CD4-positive, alpha-beta T cell treated with Interleukin-2 at 100 ng/mL for 4 hours (primary cell): ENCODE data around the gene SLC22A14.
"Not testable (repeated sequence)": the region's sequence is repeated elsewhere in the genome, so short reads cannot be mapped to it uniquely, and the experiment has no call there.

ENCODE experiments used
- DNase-seq: peaks from one replicate; pipeline ENCODE4 v3.0.0-alpha.2; 2020; ENCODE audit warnings: low spot score

The SLC22A14 gene

GRCh38 chr3:38313695-38314094, 31.6 kb downstream of the SLC22A14 start:
- DNase-seq, result no peak

DNA sequence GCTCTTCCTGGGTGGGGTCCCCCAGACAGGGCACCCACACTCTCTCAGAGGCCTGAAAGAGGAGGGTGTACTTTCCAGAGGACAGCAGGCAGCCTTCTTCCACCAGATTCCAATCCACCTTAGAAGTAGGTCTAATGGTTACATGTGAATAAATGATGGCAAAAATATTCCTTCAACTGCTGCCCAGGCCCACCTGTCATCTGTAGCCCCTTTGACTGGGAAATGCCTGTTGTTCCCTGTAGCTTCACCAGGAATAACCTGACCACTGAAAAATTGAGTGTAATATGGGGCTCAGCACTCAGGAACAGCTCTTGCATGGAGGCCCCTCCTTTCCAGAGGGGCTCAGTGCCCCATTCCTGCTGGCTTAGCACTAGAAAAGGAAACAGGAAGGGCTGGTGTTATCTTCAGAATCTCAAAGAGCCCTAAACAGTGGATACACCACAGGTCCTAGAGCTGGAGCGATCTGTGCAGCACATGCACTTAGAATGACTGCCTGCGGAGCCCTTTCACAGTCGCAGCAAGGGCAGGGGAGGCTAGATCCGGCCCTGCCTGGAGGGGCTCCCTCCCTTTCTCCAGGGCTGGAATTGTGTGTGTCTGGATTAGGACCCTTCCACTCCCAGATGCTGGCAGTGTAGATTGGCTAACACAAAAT, 32.1 kb downstream of the SLC22A14 start:
- DNase-seq, result no peak

DNA sequence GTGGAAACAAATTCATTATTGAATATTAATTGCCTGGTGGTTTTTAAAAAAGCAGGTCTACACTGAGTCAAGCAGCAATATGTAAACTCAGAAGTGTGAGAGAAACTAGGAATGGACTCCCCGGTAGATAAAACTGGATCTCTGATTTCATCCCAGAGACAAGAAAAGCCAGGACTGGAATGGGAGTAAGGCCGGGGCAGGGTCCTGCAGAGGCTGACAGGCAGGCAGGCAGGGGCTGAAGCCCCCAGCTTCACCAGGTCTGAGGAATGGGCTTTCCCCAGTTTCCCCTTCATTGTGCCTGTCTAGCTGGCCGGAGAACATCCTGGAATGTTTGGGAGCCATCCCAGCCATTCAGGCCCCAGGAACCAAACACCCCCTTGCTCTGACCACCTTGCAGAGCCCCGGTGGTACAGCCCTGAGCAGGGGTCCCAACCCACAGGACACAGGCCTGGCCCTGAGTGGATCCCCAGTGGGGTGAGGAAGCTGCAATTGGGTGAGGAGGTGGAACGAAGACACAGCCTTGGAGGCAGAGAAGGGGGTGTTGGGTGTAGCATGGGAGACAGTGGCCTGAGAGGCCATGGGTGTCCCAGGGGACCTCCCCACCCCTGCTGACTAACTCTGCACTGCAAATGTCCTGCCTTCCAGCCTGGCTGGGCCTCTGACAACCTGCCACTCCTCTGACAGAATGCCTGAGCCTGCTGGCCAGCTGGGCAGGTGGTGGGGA, 32.8 kb downstream of the SLC22A14 start:
- DNase-seq, result no peak

GRCh38 chr3:38315488-38316230, 33.6 kb downstream of the SLC22A14 start:
- no peak for DNase-seq

DNA sequence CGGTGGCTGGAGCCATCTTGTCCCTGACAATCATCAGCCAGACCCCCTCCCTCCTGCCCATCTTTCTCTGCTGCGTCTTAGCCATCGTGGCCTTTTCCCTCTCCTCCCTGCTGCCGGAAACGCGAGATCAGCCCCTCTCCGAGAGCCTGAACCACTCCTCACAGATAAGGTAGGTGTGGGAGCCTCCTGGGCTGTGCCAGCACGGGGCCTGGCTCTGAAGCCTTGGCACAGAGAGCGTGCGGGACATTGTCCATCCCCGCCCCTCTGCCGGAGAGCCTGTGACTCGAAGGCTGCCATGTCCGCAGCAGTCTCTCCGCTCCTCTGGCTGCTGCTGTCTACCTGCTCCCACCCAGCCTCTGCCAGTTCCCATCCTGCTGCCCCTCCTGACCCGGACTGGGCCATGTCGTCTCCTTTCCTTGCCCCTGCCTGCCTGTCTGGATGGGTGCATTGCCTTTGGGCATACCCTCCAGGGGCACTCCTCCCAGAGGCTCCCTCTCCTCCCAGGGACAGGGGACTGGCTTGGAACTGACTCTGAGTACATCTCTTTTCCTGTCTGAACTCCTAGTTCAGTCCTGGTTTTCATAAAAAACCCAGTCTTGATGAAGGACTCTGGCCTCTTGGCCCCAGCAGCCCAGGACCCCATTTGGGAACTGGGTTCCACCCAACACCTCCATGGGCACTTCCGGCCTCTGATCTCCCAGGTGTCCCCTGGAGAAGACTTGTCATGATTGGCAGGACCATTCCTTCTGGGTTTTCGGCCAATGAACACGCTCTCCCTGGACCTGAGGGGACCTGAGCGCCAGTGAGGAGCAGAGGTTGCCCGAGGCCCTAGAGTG, 34.5 kb downstream of the SLC22A14 start:
- DNase-seq, result no peak

GRCh38 chr3:38317192-38317759, 35.2 kb downstream of the SLC22A14 start:
- no peak for DNase-seq

GRCh38 chr3:38318766-38319671, 36.9 kb downstream of the SLC22A14 start:
- DNase-seq, result no peak

GRCh38 chr3:38320638-38321037, 38.5 kb downstream of the SLC22A14 start:
- DNase-seq, result not testable (repeated sequence)

DNA sequence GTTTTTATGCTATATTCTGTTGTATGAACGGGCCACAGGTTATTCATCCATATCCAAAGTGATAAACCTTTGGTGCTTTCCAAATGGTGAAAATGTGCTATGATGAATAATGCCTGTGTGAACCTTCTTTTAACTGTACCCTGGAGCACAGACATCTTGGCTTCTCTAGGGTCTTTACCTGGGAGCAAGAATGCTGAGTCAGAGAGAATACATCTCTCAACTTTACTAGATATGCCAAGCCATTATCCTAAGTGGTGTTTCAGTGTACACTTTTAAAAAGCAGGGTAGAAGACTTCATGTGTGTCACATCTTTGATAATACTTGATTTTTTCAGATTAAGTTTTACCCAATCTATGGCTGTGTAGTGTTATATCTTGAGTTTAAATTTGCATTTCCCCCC, 41.0 kb downstream of the SLC22A14 start:
- DNase-seq, result no peak

DNA sequence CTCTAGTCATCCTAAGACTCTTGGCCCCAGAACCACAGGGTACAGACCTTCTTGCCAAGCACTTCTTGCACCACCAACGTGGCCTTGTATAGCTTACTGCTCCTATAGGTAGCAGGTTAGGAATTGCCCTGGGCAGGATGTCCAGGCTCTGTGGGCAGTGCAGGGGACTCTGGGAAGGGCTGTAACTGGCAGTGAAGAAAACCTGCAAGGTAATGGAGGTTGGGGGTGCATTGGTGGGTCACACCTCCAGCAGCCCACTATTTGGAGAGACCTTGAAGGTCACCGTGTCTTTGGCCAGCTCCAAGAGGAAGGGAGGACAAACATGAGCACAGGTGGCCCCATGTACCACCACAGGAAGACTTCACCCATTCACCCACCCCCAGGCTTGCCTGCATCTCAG, 43.2 kb downstream of the SLC22A14 start:
- DNase-seq, result no peak

GRCh38 chr3:38327335-38328009, 45.4 kb downstream of the SLC22A14 start:
- DNase-seq, result no peak

GRCh38 chr3:38331257-38332022, 49.3 kb downstream of the SLC22A14 start:
- no peak for DNase-seq

DNA sequence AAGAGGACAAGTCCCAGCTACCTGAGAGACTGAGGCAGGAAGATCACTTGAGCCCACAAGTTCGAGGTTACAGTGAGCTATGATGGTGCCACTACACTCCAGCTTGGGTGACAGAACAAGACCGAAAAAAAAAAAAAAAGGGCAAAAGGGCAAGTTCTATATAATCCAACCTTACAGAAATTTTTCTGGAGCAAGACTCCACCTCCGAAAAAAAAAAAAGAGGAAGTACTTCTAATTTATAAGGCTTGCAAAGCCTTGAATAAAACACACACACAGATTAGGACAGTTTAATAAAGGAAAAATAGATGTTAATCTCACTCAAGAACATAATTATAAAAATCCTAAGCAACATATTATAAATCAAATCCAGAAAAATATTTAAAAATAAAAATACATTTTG, 50.1 kb downstream of the SLC22A14 start:
- no peak for DNase-seq

DNA sequence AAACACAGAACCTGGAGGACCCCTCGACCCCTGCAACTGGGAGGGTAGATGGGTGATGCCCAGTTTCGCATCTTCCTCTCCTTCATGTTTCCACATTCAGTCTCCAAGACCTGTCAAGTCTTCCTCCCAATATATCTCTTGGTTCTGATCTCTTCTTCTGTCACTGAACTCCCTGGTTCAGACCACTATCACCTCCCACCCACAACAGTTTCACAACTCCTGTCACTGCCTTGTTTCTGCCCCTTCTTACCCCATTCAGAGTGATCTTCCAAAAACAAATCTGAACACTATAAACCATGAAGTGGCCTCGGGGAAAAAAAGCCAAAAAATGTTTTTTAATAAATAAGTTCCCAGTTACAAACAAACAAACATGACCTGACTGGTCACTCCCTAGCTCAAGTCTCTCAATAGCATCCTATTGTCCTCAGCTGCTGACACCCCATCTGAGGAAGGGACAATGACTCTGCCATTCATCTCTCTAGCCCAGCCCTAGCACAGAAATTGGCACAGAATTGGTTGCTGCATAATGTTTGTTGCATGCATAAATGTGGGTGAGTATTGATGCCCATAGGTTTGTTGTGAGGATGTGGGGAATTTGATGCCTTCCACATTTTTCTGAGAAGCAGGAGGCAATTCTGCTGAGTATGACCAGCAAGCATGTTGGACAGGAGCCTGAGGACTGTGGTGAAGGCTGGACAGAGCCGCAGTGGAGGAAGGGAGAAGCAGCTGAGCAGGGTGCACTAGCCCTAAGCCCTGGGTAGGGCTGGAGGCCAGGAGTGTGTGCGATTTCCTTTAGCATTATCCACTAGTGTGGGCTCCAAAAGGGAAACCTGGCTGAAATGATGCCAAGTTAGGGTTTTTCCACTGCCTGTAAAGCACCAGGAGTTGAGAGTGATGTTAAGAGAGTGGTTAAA, 52.3 kb downstream of the SLC22A14 start:
- DNase-seq, result no peak

- no peak for DNase-seq
Measured at GRCh38 chr3:38335263-38335662, 53.2 kb downstream of the SLC22A14 start.

GRCh38 chr3:38337703-38338102, 55.6 kb downstream of the SLC22A14 start:
- no peak for DNase-seq

GRCh38 chr3:38343797-38344594, 61.9 kb downstream of the SLC22A14 start:
- no peak for DNase-seq
